GM19468 (cell line): ENCODE data around the gene GRK1.

Experiments used
- ATAC-seq: cut with Tn5 transposase; IDR thresholded peaks from one replicate; pipeline ENCODE4 v1.9.1; 2021; ENCODE audit warnings: mild to moderate bottlenecking, moderate library complexity, moderate number of reproducible peaks; ENCODE audit not compliant: unreplicated experiment; ENCODE audit errors: extremely low read depth

Gene GRK1

GRCh38 chr13:113768018-113768905, 101.2 kb downstream of the GRK1 start:
- ATAC-seq, result no peak

- no peak for ATAC-seq
Observed at GRCh38 chr13:113769106-113769505, 102.1 kb downstream of the GRK1 start.

- no peak for ATAC-seq
Observed at GRCh38 chr13:113769881-113770280, 102.9 kb downstream of the GRK1 start.

GRCh38 chr13:113770441-113770840, 103.4 kb downstream of the GRK1 start:
- ATAC-seq, result no peak

GRCh38 chr13:113770937-113771336, 103.9 kb downstream of the GRK1 start:
- ATAC-seq, result no peak

GRCh38 chr13:113771709-113772331, 104.8 kb downstream of the GRK1 start:
- no peak for ATAC-seq

- no peak for ATAC-seq
Observed at GRCh38 chr13:113774177-113775107, 107.4 kb downstream of the GRK1 start.

- no peak for ATAC-seq
Observed at GRCh38 chr13:113775451-113776145, 108.6 kb downstream of the GRK1 start.

- ATAC-seq, result no peak
Observed at GRCh38 chr13:113776231-113777125, 109.5 kb downstream of the GRK1 start.

- no peak for ATAC-seq
Observed at GRCh38 chr13:113777311-113778260, 110.6 kb downstream of the GRK1 start.

GRCh38 chr13:113781571-113781970, 114.6 kb downstream of the GRK1 start:
- no peak for ATAC-seq

- no peak for ATAC-seq
Observed at GRCh38 chr13:113782472-113782871, 115.5 kb downstream of the GRK1 start.

- ATAC-seq, result no peak
Observed at GRCh38 chr13:113783200-113783881, 116.3 kb downstream of the GRK1 start.

GRCh38 chr13:113783966-113784644, 117.1 kb downstream of the GRK1 start:
- no peak for ATAC-seq

- no peak for ATAC-seq
Observed at GRCh38 chr13:113784645-113785024, 117.6 kb downstream of the GRK1 start.

- ATAC-seq, result no peak
Observed at GRCh38 chr13:113785051-113786010, 118.3 kb downstream of the GRK1 start.
